HG03575 (cell line): ENCODE results near the gene CAD.
"Not testable (repeated sequence)": the region's sequence is repeated elsewhere in the genome, so short reads cannot be mapped to it uniquely, and the experiment has no call there.

ENCODE experiments used
- ATAC-seq: cut with Tn5 transposase; IDR thresholded peaks from one replicate; pipeline ENCODE4 v1.9.1; 2021; ENCODE audit not compliant: unreplicated experiment, insufficient number of reproducible peaks, low FRiP score; ENCODE audit errors: extremely low read depth

CAD gene

GRCh38 chr2:27217173-27218121 lies at the start of gene CAD:
TSS of gene CAD (plus strand) at chr2:27217369. CDS start at chr2:27217552, 183 bp downstream.
- ATAC-seq: no peak

GRCh38 chr2:27170581-27171337 lies 46.4 kb upstream of the CAD start:
- ATAC-seq: no peak

GRCh38 chr2:27171351-27171848 lies 45.8 kb upstream of the CAD start:
- no peak for ATAC-seq

- ATAC-seq: no peak
Observed at GRCh38 chr2:27174638-27175037, 42.5 kb upstream of the CAD start.

- no peak for ATAC-seq
Observed at GRCh38 chr2:27175330-27175729, 41.8 kb upstream of the CAD start.

- ATAC-seq: not testable (repeated sequence)
Observed at GRCh38 chr2:27175781-27176180, 41.4 kb upstream of the CAD start.

- ATAC-seq: no peak
Observed at GRCh38 chr2:27177441-27178351, 39.5 kb upstream of the CAD start.

- no peak for ATAC-seq
Observed at GRCh38 chr2:27178469-27178868, 38.7 kb upstream of the CAD start.

GRCh38 chr2:27179344-27180000 lies 37.7 kb upstream of the CAD start:
- ATAC-seq: no peak

GRCh38 chr2:27182346-27182745 lies 34.8 kb upstream of the CAD start:
- no peak for ATAC-seq

- ATAC-seq: no peak
Observed at GRCh38 chr2:27184115-27184514, 33.1 kb upstream of the CAD start.

- no peak for ATAC-seq
Observed at GRCh38 chr2:27185331-27186026, 31.7 kb upstream of the CAD start.

GRCh38 chr2:27186613-27187345 lies 30.4 kb upstream of the CAD start:
- no peak for ATAC-seq

GRCh38 chr2:27189989-27190388 lies 27.2 kb upstream of the CAD start:
- ATAC-seq: no peak

GRCh38 chr2:27191070-27191829 lies 25.9 kb upstream of the CAD start:
- ATAC-seq: no peak

GRCh38 chr2:27194538-27195354 lies 22.4 kb upstream of the CAD start:
- no peak for ATAC-seq
